H9 (cell line): Measurements from ENCODE around the gene STRA6. TPM values are rescaled to one million over a fixed set of nuclear protein-coding genes. Genes with fewer than 3 reads are reported as not detected.

ENCODE experiments used
- DNase-seq: peaks from one replicate; pipeline ENCODE4 v3.0.0-alpha.2; 2017
- H2AFZ ChIP-seq: one replicate; pipeline ENCODE4 v1.6.1; 2013; ENCODE audit warnings: mild to moderate bottlenecking, low read length, control low read depth, moderate library complexity
- H2AK5ac ChIP-seq: 2 replicates; pipeline ENCODE4 v1.6.1; 2013; ENCODE audit warnings: low read length, control low read depth, mixed read lengths; ENCODE audit not compliant: insufficient read length
- H2BK120ac ChIP-seq: one replicate; pipeline ENCODE4 v1.6.1; 2013; ENCODE audit warnings: low read depth, mild to moderate bottlenecking, low read length, control low read depth, inconsistent platforms; ENCODE audit not compliant: poor library complexity, severe bottlenecking
- H2BK12ac ChIP-seq: 2 replicates; pipeline ENCODE4 v1.6.1; 2013; ENCODE audit warnings: low read length, control low read depth, mixed read lengths, low read depth; ENCODE audit not compliant: insufficient read length
- H2BK15ac ChIP-seq: 2 replicates; pipeline ENCODE4 v1.6.1; 2013; ENCODE audit warnings: low read depth, low read length, control low read depth
- H2BK20ac ChIP-seq: one replicate; pipeline ENCODE4 v1.6.1; 2013; ENCODE audit warnings: low read depth, mild to moderate bottlenecking, low read length, control low read depth, inconsistent platforms; ENCODE audit not compliant: poor library complexity, severe bottlenecking
- H2BK5ac ChIP-seq: 2 replicates; pipeline ENCODE4 v1.6.1; 2013; ENCODE audit warnings: low read length, control low read depth, mixed read lengths; ENCODE audit not compliant: insufficient read length
- H3K14ac ChIP-seq: 2 replicates; pipeline ENCODE4 v1.6.1; 2013; ENCODE audit warnings: low read length, control low read depth; ENCODE audit not compliant: insufficient read depth
- H3K18ac ChIP-seq: 2 replicates; pipeline ENCODE4 v1.6.1; 2013; ENCODE audit warnings: low read depth, mild to moderate bottlenecking, mixed read lengths, low read length, control low read depth; ENCODE audit not compliant: insufficient read length
- H3K23ac ChIP-seq: 2 replicates; pipeline ENCODE4 v1.6.1; 2013; ENCODE audit warnings: low read length, control low read depth, mixed read lengths, low read depth; ENCODE audit not compliant: insufficient read length
- H3K23me2 ChIP-seq: 2 replicates; pipeline ENCODE4 v1.6.1; 2013; ENCODE audit warnings: low read depth, mild to moderate bottlenecking, mixed read lengths, low read length, control low read depth; ENCODE audit not compliant: insufficient read length, poor library complexity, severe bottlenecking
- H3K27ac ChIP-seq: 2 replicates; pipeline ENCODE4 v1.5.1; 2013; ENCODE audit warnings: low read length, control low read depth, mixed read lengths, low read depth; ENCODE audit not compliant: insufficient read length
- H3K27me3 ChIP-seq: 2 replicates; pipeline ENCODE4 v1.6.1; 2013; ENCODE audit warnings: low read length, control low read depth, inconsistent platforms; ENCODE audit not compliant: insufficient read depth
- H3K4ac ChIP-seq: 2 replicates; pipeline ENCODE4 v1.6.1; 2013; ENCODE audit warnings: low read depth, mild to moderate bottlenecking, control low read depth, inconsistent platforms, low read length, moderate library complexity
- H3K4me1 ChIP-seq: 2 replicates; pipeline ENCODE4 v1.6.1; 2013; ENCODE audit warnings: low read length, control low read depth, inconsistent platforms; ENCODE audit not compliant: insufficient read depth
- H3K4me2 ChIP-seq: 2 replicates; pipeline ENCODE4 v1.6.1; 2013; ENCODE audit warnings: low read length, control low read depth, mixed read lengths; ENCODE audit not compliant: insufficient read length, insufficient read depth
- H3K56ac ChIP-seq: 2 replicates; pipeline ENCODE4 v1.6.1; 2013; ENCODE audit warnings: low read depth, mild to moderate bottlenecking, mixed read lengths, low read length, control low read depth; ENCODE audit not compliant: insufficient read length
- H3K79me1 ChIP-seq: 2 replicates; pipeline ENCODE4 v1.6.1; 2013; ENCODE audit warnings: low read depth, mild to moderate bottlenecking, moderate library complexity, low read length, control low read depth, inconsistent platforms; ENCODE audit not compliant: insufficient read depth, poor library complexity, severe bottlenecking
- H3K79me2 ChIP-seq: 2 replicates; pipeline ENCODE4 v1.6.1; 2013; ENCODE audit warnings: low read length, control low read depth, inconsistent platforms; ENCODE audit not compliant: insufficient read depth
- H3K9ac ChIP-seq: 2 replicates; pipeline ENCODE4 v1.6.1; 2013; ENCODE audit warnings: low read length, control low read depth, mixed read lengths; ENCODE audit not compliant: insufficient read length; ENCODE audit errors: extremely low read depth
- H3K9me3 ChIP-seq: one replicate; pipeline ENCODE4 v1.6.1; 2013; ENCODE audit warnings: low read depth, low read length, inconsistent platforms; ENCODE audit not compliant: control insufficient read depth
- H3T11ph ChIP-seq: one replicate; pipeline ENCODE4 v1.6.1; 2013; ENCODE audit warnings: mild to moderate bottlenecking, low read length, control low read depth, inconsistent platforms
- H4K20me1 ChIP-seq: one replicate; pipeline ENCODE4 v1.6.1; 2013; ENCODE audit not compliant: control insufficient read depth, insufficient read length, insufficient read depth
- H4K5ac ChIP-seq: 2 replicates; pipeline ENCODE4 v1.6.1; 2013; ENCODE audit warnings: low read depth, mild to moderate bottlenecking, mixed read lengths, low read length, control low read depth; ENCODE audit not compliant: insufficient read length
- H4K8ac ChIP-seq: replicated peaks from 2 replicates; pipeline ENCODE4 v1.6.1; 2013; ENCODE audit warnings: low read length, control low read depth, mixed read lengths, low read depth; ENCODE audit not compliant: insufficient read length
- H4K91ac ChIP-seq: 2 replicates; pipeline ENCODE4 v1.6.1; 2013; ENCODE audit warnings: low read depth, mild to moderate bottlenecking, moderate library complexity, mixed read lengths, low read length, control low read depth; ENCODE audit not compliant: insufficient read length
- H3K27ac Mint-ChIP-seq, 3 experiments: 2 replicates in 2 of 3; 3 replicates in 1 of 3; pipeline ENCODE4 v1.8.0; 2020 to 2021; ENCODE audit warnings: mixed read lengths in 3 of 3, mild to moderate bottlenecking in 1 of 3, moderate library complexity in 1 of 3
- H3K27me3 Mint-ChIP-seq: 2 replicates; pipeline ENCODE4 v1.8.0; 2021; ENCODE audit warnings: low read depth, mild to moderate bottlenecking, moderate library complexity, mixed read lengths
- H3K36me3 Mint-ChIP-seq, 3 experiments: 2 replicates in 2 of 3; 3 replicates in 1 of 3; pipeline ENCODE4 v1.8.0; 2020 to 2021; ENCODE audit warnings: low read depth in 3 of 3, mixed read lengths in 3 of 3; ENCODE audit not compliant: insufficient read depth in 1 of 3
- H3K4me1 Mint-ChIP-seq, 2 experiments: 2 replicates each; pipeline ENCODE4 v1.8.0; 2020; ENCODE audit warnings: mixed read lengths in 2 of 2
- H3K4me3 Mint-ChIP-seq, 2 experiments: 2 replicates in 1 of 2; 3 replicates in 1 of 2; pipeline ENCODE4 v1.8.0; 2020 to 2021; ENCODE audit warnings: mild to moderate bottlenecking in 2 of 2, mixed read lengths in 2 of 2, moderate library complexity in 1 of 2
- H3K9me3 Mint-ChIP-seq, 2 experiments: 2 replicates in 1 of 2; 3 replicates in 1 of 2; pipeline ENCODE4 v1.8.0; 2020; ENCODE audit warnings: mild to moderate bottlenecking in 2 of 2, mixed read lengths in 2 of 2, moderate library complexity in 1 of 2
- WGBS: extraction: QIAGEN DNeasy Blood & Tissue Kit; methylation state at CpG from one replicate; pipeline ENCODE4 v1.1.7; 2013; ENCODE audit warnings: missing lambda C conversion rate, low lambda C conversion rate, mixed read lengths; ENCODE audit not compliant: insufficient read length; ENCODE audit errors: extremely low coverage; 5-methylcytosine and 5-hydroxymethylcytosine counted together
- total RNA-seq: library from RNA; stranded (reverse); gene quantifications from 2 replicates; pipeline ENCODE4 v1.2.1, GENCODE V29; 2021
- TF ChIP-seq, protein P1 (sequence below): fragments of 200-600 bp; sonication (generic); conservative IDR thresholded peaks from 3 replicates; pipeline ENCODE4 v1.8.0; 2021; ENCODE audit warnings: antibody characterized with exemption, mild to moderate bottlenecking

The STRA6 gene
- total RNA-seq, 1 experiment from 2014 or later = 12.8 TPM

DNA sequence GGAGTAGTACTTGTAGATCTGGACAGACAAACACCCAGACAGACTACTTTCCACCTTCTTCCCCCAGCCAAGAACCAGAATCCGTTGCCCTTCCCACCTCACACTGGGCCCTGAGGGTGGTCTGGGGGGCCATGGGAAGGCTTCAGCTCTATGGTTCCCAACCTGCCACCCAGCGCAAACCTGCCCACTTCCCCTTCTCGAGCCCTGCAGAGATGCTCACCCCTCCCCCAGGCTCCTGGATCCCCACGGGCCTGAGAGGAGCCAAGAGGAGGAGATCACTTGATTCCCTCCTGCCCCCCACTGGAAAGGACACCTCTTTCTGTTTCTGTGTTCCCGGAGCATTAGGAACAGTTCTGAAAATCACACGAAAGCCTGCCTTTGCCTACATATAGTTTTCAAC, 8.7 kb downstream of the STRA6 start:
- Histone ChIP-seq H3K56ac (no peak overlapping the region), H3K27me3 (no peaks in the 10 kb centered on the region), H3K79me2 (no peaks in the 10 kb centered on the region), H3K9me3 (no peaks in the 10 kb centered on the region), H3K79me1 (no peaks in the 10 kb centered on the region), H3K23ac (no peak overlapping the region), H2AFZ (no peak overlapping the region), H3K27ac (no peak overlapping the region), H4K8ac (no peak overlapping the region), H2BK12ac (no peak overlapping the region), H4K5ac (no peak overlapping the region), H4K91ac (no peak overlapping the region), H2BK20ac (no peak overlapping the region), H3K23me2 (no peaks in the 10 kb centered on the region), H3K4me2 (no peak overlapping the region), H3K14ac (no peak overlapping the region), H3T11ph (no peak overlapping the region), H3K18ac (no peak overlapping the region), H3K4ac (no peak overlapping the region), H2BK5ac (no peak overlapping the region), H2BK120ac (no peak overlapping the region), H4K20me1 (no peaks in the 10 kb centered on the region), H3K4me1 (no peaks in the 10 kb centered on the region), H3K9ac (no peak overlapping the region), H2AK5ac (no peak overlapping the region), H2BK15ac (no peak overlapping the region)
- Mint-ChIP-seq H3K27me3 (peaks cover 2% of the 10 kb centered on the region), H3K4me1 (peaks cover 0 to 9% of the 10 kb centered on the region in 2 experiments), H3K27ac (no peak overlapping the region), H3K9me3 (no peaks in the 10 kb centered on the region), H3K4me3 (no peak overlapping the region), H3K36me3 (no peaks in the 10 kb centered on the region; a peak in 2 of 7 replicates)
- WGBS = no CpG with 5 or more reads among the region's 6 CpGs
- TF ChIP-seq, protein P1, sequence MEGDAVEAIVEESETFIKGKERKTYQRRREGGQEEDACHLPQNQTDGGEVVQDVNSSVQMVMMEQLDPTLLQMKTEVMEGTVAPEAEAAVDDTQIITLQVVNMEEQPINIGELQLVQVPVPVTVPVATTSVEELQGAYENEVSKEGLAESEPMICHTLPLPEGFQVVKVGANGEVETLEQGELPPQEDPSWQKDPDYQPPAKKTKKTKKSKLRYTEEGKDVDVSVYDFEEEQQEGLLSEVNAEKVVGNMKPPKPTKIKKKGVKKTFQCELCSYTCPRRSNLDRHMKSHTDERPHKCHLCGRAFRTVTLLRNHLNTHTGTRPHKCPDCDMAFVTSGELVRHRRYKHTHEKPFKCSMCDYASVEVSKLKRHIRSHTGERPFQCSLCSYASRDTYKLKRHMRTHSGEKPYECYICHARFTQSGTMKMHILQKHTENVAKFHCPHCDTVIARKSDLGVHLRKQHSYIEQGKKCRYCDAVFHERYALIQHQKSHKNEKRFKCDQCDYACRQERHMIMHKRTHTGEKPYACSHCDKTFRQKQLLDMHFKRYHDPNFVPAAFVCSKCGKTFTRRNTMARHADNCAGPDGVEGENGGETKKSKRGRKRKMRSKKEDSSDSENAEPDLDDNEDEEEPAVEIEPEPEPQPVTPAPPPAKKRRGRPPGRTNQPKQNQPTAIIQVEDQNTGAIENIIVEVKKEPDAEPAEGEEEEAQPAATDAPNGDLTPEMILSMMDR = no peak
- no peak for DNase-seq
